GM18499 (cell line): ENCODE results near the gene TTLL13.
"Not testable (repeated sequence)": the region's sequence is repeated elsewhere in the genome, so short reads cannot be mapped to it uniquely, and the experiment has no call there.

Source experiments
- ATAC-seq: cut with Tn5 transposase; IDR thresholded peaks from one replicate; pipeline ENCODE4 v1.9.1; 2021; ENCODE audit warnings: moderate number of reproducible peaks; ENCODE audit not compliant: insufficient read depth, unreplicated experiment

Gene TTLL13

GRCh38 chr15:90280743-90281142 is 31.4 kb downstream of the TTLL13 start:
- not testable (repeated sequence) for ATAC-seq

- not testable (repeated sequence) for ATAC-seq
Observed at GRCh38 chr15:90281637-90282036, 32.3 kb downstream of the TTLL13 start.

- ATAC-seq, result no peak
Observed at GRCh38 chr15:90286678-90287077, 37.3 kb downstream of the TTLL13 start.

GRCh38 chr15:90287101-90287500 is 37.7 kb downstream of the TTLL13 start:
- ATAC-seq, result no peak

GRCh38 chr15:90287946-90288345 is 38.6 kb downstream of the TTLL13 start:
- no peak for ATAC-seq

DNA sequence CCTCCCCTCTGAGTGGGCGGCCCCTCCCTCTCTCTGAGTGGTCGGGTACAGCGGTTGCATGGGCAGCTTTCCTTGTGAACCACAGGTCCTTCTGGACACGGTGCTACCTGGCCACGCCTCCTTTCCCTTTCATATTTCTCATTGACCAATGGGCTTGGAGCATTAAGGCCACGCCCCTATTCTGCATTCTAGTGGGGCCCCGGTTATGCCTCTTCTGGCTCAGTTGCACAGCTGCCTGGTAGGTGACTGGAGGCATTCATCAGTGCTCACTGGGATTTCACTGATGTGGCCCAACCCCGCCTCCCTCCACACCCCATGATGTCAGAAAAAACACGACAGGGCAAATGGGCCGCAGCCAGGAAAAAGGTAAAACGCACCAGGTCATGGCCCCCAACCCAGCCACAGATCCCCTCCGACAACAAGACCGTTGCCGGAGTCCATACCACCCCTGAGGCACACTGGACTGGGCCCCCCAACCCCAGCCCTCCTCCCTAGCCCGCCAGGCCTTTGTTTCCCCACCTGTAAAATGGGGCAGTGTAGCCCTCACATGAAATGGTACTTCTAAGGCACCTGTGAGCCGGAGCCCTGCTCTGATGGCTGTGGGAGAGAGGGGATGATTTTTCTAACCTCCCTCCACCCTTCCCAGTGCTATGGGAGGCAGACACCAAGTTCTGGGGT is 42.5 kb downstream of the TTLL13 start:
- no peak for ATAC-seq

DNA sequence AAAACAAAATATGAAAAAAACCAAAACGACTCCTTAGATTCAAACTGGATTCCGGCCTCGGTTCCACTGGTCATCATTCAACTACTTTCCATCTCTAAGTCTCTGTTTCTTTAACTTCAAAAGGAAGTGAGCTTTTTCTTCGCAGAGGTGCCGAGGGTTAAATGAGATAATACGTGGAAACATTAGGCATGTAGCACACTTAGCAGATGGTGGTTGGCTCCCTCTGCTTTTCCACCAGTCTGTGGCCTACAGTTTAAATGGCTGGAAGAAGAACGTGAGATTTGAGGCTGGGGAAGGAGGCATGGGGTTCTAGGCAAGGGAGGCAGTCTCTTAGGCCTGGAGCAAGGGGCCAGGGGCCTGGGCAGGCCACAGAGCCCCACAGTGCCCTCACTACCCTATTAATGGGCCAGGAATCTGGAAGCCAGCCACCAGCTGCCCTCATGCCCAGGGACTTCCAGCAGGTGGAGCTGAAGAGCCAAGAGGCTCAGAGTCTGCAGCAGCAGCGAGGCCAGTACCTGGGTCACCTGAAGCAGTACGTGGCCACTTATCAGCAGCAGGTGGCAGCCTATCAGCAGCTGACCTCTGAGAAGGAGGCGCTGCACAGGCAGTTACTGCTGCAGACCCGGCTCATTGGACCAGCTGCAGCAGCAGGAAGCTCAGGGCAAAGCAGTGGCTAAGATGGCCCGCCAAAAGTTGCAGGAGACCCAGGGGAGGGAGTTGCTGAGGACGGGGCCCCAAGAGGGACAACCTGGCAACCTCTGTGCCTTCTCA is 43.9 kb downstream of the TTLL13 start:
- not testable (repeated sequence) for ATAC-seq

- ATAC-seq, result no peak
Observed at GRCh38 chr15:90294159-90294558, 44.8 kb downstream of the TTLL13 start.

- no peak for ATAC-seq
Observed at GRCh38 chr15:90294601-90295269, 45.4 kb downstream of the TTLL13 start.

- ATAC-seq, result no peak
Observed at GRCh38 chr15:90295270-90295648, 45.9 kb downstream of the TTLL13 start.

GRCh38 chr15:90296316-90296884 is 47.0 kb downstream of the TTLL13 start:
- not testable (repeated sequence) for ATAC-seq

- no peak for ATAC-seq
Observed at GRCh38 chr15:90297021-90297420, 47.7 kb downstream of the TTLL13 start.

DNA sequence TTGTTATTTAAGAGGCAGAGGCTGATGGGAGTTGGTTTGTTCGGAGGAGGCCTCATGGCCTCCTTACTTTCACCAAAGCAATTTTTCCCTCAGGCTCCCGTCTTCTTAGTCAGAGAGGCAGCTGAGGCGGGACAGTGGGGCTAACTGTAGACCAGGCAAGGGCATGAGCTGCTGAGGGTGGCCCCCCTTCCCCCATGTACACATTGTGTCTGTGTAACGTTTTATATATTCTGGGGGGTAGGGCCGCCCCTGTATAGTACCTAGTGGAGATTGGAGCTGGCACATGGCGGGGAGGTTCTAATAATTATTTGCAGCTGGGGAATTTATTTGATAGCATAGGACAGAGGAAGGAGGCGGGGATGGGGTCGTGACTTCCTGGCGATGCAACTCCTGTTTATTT is 51.2 kb downstream of the TTLL13 start:
- ATAC-seq, result no peak

GRCh38 chr15:90300988-90301706 is 51.8 kb downstream of the TTLL13 start:
- no peak for ATAC-seq

DNA sequence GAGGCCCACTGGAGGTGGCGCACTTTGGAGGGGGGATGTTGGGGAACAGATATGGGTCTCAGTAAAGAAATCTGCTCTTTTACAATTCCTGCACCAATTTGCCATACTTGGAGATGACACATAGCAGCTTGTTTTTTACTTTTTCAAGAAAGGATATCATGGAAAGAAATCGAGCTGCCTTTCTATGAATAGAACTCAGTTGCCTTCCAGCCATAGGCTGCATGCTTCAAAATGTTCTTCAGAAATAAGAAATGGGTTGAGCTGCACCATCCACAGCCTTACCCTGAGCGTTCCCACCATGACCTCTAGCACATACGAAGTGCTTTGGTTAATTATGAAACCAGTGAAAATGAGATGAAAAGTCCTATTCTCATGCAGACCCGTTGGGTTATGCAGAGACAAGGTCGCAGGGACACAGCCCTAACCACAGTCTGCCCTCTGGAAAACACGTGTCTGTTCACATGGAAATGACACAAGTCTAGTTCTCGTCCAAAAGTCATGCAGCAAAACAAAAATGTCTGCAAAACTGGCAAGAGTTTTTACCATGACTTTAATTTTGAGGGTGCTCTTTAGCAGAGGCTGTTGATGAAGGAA is 52.4 kb downstream of the TTLL13 start:
- ATAC-seq, result no peak

- ATAC-seq, result not testable (repeated sequence)
Observed at GRCh38 chr15:90305355-90305754, 56.0 kb downstream of the TTLL13 start.

GRCh38 chr15:90305932-90306331 is 56.6 kb downstream of the TTLL13 start:
- no peak for ATAC-seq

DNA sequence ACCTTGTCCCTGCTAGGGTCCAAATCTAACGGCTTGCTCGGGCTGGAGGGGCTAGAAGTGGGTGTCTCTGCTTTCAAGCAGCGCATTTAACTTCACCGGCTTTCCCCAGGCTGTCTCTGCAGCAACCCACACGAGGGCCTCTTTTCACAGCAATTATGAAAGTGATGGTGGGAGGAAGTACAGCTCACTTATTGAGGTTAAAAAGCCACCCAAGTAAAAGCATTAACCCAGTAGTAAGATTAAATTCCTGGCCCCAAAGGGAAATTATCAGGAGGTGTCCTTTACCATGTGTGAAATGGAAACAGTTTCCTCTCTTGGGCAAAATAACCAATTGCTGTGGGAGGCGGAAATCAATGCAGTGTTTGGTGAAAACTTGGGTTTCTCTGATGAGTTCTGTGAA is 57.2 kb downstream of the TTLL13 start:
- ATAC-seq, result no peak

DNA sequence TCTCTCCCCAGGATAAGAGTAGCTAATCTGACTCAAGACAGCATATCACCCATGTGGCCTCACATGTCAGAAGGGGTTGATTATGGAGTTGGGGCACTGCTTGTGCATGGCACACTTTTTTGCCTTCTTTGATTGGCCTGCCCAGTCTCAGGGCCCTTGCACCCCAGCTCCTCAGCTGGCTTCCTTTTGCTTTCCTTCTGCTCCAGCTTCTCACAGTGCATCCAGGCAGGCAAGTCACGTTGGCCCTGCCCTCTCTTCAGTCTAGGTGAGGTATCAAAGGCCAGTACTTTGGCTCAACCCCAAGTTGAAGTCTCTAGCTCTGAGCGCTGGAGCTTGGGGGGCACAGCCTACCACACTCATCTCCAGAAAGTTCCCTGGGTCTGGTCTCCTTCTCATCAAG is 58.3 kb downstream of the TTLL13 start:
- ATAC-seq, result no peak

DNA sequence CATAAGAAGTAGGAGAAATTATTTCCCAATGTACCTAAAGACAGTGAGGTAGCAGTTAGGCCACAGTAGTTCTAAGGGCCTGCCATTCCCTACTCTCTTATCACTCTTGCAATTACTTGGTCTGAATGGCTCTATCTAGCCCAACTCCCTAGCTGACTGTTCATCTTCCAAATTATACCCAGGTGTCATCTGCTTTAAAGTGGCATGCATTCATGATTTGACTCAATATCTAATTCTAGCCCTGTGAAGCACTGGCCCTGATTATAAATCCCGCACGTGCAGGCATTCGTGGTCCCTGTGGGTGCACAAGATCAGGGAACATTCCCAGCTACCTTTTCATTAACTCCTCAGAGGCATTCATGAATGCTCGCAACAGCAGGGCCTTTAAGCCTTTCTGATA is 59.7 kb downstream of the TTLL13 start:
- no peak for ATAC-seq
